Activated naive CD4-positive, alpha-beta T cell treated with Interleukin-2 at 50 U/mL for 16 hours (primary cell): Measurements from ENCODE around the gene PIGL.

Experiments
- DNase-seq: peaks from one replicate; pipeline ENCODE4 v3.0.0-alpha.2; 2020

Gene PIGL

DNA sequence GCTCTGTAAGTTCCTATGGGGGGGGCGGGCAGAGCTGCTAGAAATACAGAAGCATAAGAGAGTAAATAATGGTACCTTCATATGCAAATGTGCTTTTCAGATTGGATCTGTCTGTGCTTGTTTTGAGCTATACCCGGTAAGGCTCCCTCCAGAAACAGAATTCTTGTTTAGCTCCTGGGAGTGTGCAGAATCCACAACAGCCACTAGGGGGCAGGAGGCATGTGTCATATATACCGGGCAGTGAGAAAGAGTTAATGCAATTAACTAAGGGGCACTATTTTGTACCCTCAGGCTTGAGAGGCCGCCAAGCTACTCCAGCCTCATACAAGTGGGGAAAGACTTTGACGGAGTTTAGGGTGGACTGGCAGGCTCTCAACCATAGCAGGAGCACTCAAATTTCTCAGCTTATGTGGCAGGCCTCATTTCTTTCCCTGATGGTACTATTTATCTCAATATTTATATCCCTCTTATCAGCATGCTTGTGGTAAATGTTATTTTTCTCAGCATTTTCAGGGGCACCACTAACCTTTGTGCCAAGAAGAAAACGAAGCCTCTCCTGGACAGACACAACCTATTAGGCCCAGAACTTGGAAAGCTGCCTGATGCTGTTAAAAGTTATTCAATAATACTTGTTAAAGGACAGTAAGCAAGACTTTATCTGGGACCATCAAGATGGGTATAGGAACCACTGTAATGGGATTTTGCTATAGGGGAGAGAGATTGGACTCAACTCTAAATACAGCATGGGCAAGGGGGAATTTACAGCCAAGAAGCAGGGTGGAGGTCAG is 146.9 kb downstream of the PIGL start:
- peak; percentile 77 for DNase-seq

DNA sequence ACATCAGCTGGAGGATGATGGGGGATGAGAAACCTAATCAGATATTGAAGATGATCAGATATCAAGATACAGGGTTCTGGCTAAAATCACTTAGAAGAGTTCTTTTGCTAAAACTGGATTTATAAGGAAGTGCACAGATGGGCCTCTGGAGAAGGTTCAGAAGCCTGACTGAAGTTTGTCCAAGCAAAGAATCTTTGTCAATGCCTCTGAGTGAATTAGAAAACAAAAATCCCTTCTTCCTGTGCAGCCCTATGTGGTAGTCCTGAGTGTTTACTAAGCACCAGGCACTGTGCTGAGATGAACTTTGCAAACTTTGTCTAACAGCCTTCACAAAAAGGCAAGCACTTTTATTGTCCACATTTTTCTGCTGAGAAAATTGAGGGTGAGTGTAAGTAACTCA is 147.6 kb downstream of the PIGL start:
- DNase-seq, result no peak

DNA sequence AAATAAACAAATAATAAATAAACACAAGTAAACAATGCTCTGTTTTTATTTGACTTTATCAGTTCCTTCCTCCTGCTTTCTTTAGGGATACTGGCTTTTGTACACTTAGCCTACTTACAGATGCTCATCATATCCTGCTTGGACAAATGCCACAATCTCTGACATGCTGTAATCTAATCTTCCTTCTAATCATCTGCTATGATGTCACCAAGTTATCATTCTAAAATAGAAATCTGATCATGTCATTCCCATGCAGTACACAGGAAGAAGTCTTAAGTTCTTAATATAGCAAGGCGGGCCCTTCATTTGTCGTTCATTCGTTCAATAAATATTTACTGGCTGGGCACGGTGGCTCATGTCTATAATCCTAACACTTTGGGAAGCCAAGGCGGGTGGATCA is 154.7 kb downstream of the PIGL start:
- DNase-seq, result no peak

DNA sequence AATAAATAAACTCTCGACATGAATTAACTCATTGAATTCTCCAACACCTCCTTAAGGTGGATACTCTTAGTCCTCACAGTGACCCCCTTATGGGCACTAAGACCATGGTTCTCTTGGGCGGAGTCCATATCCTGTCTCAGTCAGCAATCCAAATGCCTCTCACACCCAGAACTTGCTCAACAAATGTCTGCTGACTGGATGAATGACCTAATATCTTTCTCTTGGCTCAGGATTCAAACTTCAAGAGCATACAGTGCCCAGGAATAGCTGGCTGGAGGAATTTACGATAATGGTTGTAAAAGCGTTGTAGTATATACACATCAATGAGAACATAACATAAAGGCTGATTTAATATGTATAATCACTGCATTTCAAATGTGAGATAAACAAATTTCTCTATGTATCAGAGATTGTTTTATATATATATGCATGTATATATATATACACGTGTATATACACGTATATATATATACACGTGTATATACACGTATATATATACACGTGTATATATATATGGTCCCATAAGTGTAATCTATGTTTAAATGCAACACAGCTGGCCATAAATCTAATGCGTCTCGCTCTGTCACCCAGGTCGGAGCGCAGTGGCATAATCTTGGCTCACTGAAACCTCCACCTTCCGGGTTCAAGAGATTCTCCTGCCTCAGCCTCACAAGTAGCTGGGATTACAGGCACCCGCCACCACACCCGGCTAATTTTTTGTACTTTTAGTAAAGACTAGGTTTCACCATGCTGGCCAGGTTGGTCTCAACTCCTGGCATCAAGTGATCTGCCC is 157.3 kb downstream of the PIGL start:
- DNase-seq, result no peak
